ENCODE results near the gene PPP2R2B. TPM values are rescaled to one million over a fixed set of nuclear protein-coding genes. Genes with fewer than 3 reads are reported as not detected.

PPP2R2B gene
- total RNA-seq, 4 donors from 2014 or later = 0.20 to 1.9 (median 1.3) TPM

GRCh38 chr5:146595088-146595487 is 283.5 kb downstream of the PPP2R2B start:
- intact Hi-C loops (cut with DNase I; ENCODE audit: low total_unique reads) (no loop called here), in situ Hi-C loops (cut with MboI; ENCODE audit: low pct_ligation_motif_present in 1 of 4, low pct_unique_long_range_greater_than_20kb in 1 of 4, low sequenced_read_pairs in 3 of 4) (no loop called here)
- TF ChIP-seq, protein P1, sequence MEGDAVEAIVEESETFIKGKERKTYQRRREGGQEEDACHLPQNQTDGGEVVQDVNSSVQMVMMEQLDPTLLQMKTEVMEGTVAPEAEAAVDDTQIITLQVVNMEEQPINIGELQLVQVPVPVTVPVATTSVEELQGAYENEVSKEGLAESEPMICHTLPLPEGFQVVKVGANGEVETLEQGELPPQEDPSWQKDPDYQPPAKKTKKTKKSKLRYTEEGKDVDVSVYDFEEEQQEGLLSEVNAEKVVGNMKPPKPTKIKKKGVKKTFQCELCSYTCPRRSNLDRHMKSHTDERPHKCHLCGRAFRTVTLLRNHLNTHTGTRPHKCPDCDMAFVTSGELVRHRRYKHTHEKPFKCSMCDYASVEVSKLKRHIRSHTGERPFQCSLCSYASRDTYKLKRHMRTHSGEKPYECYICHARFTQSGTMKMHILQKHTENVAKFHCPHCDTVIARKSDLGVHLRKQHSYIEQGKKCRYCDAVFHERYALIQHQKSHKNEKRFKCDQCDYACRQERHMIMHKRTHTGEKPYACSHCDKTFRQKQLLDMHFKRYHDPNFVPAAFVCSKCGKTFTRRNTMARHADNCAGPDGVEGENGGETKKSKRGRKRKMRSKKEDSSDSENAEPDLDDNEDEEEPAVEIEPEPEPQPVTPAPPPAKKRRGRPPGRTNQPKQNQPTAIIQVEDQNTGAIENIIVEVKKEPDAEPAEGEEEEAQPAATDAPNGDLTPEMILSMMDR (IDR thresholded peaks at IDR 0.05) = no peak
- no peak for TF ChIP-seq POLR2AphosphoS5 (IDR thresholded peaks at IDR 0.05)
- no peak for TF ChIP-seq EP300 (IDR thresholded peaks at IDR 0.05; ENCODE audit: low read depth)
- no peak for TF ChIP-seq POLR2A (IDR thresholded peaks at IDR 0.05)
- H3K4me3 ChIP-seq = no peak overlapping the region
- H3K4me1 ChIP-seq = no peaks in the 10 kb centered on the region
- no peaks in the 10 kb centered on the region for H3K36me3 ChIP-seq
- no peak overlapping the region for H3K27ac ChIP-seq
- DNase-seq = no peak
- WGBS, 2 donors (ENCODE audit: low coverage in 1 of 2) = 55% methylated on average over 2 of the region's 2 CpGs; no CpG with 5 or more reads in 1 of the 2 donors
- H3K27me3 ChIP-seq = peaks cover 7% of the 10 kb centered on the region
- H3K9me3 ChIP-seq = no peaks in the 10 kb centered on the region

GRCh38 chr5:146592352-146592751 is 286.2 kb downstream of the PPP2R2B start:
- intact Hi-C loops (cut with DNase I; ENCODE audit: low total_unique reads) = no loop called here
- no peaks in the 10 kb centered on the region for H3K36me3 ChIP-seq
- in situ Hi-C loops (cut with MboI; ENCODE audit: low pct_ligation_motif_present in 1 of 4, low pct_unique_long_range_greater_than_20kb in 1 of 4, low sequenced_read_pairs in 3 of 4) = no loop called here
- WGBS, 2 donors (ENCODE audit: low coverage in 1 of 2) = 50 to 53% methylated on average over 1 to 2 of the region's 2 CpGs
- H3K4me1 ChIP-seq = no peaks in the 10 kb centered on the region
- TF ChIP-seq, protein P1 (IDR thresholded peaks at IDR 0.05) = no peak
- TF ChIP-seq POLR2A (IDR thresholded peaks at IDR 0.05) = no peak
- no peak for TF ChIP-seq EP300 (IDR thresholded peaks at IDR 0.05; ENCODE audit: low read depth)
- TF ChIP-seq POLR2AphosphoS5 (IDR thresholded peaks at IDR 0.05) = no peak
- H3K4me3 ChIP-seq = no peak overlapping the region
- peaks cover 7% of the 10 kb centered on the region for H3K27me3 ChIP-seq
- H3K9me3 ChIP-seq = no peaks in the 10 kb centered on the region
- no peak overlapping the region for H3K27ac ChIP-seq
- no peak for DNase-seq

- TF ChIP-seq, protein P1 (IDR thresholded peaks at IDR 0.05) = no peak
- TF ChIP-seq POLR2AphosphoS5 (IDR thresholded peaks at IDR 0.05) (no peak), EP300 (IDR thresholded peaks at IDR 0.05; ENCODE audit: low read depth) (no peak), POLR2A (IDR thresholded peaks at IDR 0.05) (no peak)
- DNase-seq = no peak
- in situ Hi-C loops (cut with MboI; ENCODE audit: low pct_ligation_motif_present in 1 of 4, low pct_unique_long_range_greater_than_20kb in 1 of 4, low sequenced_read_pairs in 3 of 4) (no loop called here), intact Hi-C loops (cut with DNase I; ENCODE audit: low total_unique reads) (no loop called here)
- WGBS, 2 donors (ENCODE audit: low coverage in 1 of 2) = 74 to 77% methylated on average over 3 of the region's 3 CpGs
- no peaks in the 10 kb centered on the region for H3K4me1 ChIP-seq
- no peaks in the 10 kb centered on the region for H3K27me3 ChIP-seq
- H3K27ac ChIP-seq = no peak overlapping the region
- H3K4me3 ChIP-seq = no peak overlapping the region
- H3K36me3 ChIP-seq = no peaks in the 10 kb centered on the region
- no peaks in the 10 kb centered on the region for H3K9me3 ChIP-seq
These were observed 289.6 kb downstream of the PPP2R2B start for GRCh38 chr5:146589028-146589345.

GRCh38 chr5:146588331-146589027 is 290.1 kb downstream of the PPP2R2B start:
- H3K4me1 ChIP-seq = no peaks in the 10 kb centered on the region
- in situ Hi-C loops (cut with MboI; ENCODE audit: low pct_ligation_motif_present in 1 of 4, low pct_unique_long_range_greater_than_20kb in 1 of 4, low sequenced_read_pairs in 3 of 4) = no loop called here
- DNase-seq = no peak
- H3K9me3 ChIP-seq = no peaks in the 10 kb centered on the region
- intact Hi-C loops (cut with DNase I; ENCODE audit: low total_unique reads) = no loop called here
- H3K27ac ChIP-seq = no peak overlapping the region
- no peaks in the 10 kb centered on the region for H3K27me3 ChIP-seq
- no peaks in the 10 kb centered on the region for H3K36me3 ChIP-seq
- 81% methylated on average over 2 of the region's 2 CpGs; no CpG with 5 or more reads in 1 of the 2 donors for WGBS, 2 donors (ENCODE audit: low coverage in 1 of 2)
- no peak overlapping the region for H3K4me3 ChIP-seq
- TF ChIP-seq POLR2AphosphoS5 (IDR thresholded peaks at IDR 0.05) (no peak), POLR2A (IDR thresholded peaks at IDR 0.05) (no peak), EP300 (IDR thresholded peaks at IDR 0.05; ENCODE audit: low read depth) (no peak)
- TF ChIP-seq, protein P1 (IDR thresholded peaks at IDR 0.05) = no peak

Measured in transverse colon (tissue), 4 donors.